HG03196 (cell line): ENCODE measurements around the gene HLA-B.

Source experiments
- ATAC-seq: cut with Tn5 transposase; IDR thresholded peaks from one replicate; pipeline ENCODE4 v1.9.1; 2021; ENCODE audit not compliant: unreplicated experiment

HLA-B gene

DNA sequence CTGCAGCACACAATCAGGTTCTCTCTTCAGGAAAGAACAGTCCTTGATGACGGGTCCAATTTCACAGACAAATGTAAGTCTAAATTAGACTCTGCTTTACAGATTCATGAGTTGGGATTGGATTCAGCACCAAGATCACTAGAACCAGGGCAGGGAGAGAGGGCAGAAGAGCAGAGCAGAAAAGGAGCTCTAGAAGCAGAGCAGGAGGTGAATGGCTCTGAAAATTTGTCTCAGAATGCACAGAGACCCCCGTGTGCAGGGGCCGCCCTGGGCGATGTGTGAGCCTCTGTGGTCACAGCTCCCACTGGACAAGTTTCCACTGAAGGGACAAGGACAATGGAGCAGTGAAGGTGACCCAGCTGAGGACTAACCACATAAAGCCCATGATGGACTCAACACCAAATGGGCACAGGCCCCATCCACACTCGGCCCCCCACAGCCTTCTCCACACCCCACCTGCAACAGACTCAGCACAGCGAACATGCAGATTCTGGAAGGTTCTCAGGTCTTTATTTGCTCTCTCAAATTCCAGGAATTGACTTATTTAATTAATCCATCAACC, 3.5 kb downstream of the HLA-B start:
- no peak for ATAC-seq

DNA sequence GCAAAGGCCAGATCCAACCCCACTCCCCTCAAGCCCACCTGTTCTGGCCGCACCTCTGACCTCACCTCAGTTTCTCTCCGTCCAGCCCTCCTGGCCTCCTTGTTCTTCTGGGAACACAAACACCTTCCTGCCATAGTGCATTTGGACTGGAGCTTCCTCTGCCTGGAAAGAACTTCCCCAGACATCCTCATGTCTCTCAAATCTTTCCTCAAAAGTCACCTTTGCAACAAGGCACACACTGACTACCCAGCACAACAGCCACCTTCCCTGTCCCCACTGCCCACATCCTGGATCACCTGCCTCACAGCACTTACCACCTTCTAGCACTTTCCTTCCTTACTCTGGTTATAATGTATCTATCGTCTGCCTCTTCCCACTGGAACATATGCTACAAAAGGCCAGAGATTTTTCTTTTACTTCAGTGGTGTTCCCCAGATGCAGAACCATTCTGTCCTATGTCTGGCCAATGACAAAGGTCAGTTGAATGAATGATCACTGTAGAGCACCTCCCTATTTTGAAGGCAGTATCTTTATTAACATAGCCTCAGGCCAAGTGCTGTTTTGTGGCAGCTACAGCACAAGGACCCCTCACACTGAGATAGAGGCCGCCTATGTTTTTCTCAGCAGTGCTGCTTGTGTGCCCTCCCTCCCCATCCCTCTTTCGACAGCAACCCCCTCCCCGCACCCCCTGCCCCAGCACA, 4.1 kb downstream of the HLA-B start:
- no peak for ATAC-seq

DNA sequence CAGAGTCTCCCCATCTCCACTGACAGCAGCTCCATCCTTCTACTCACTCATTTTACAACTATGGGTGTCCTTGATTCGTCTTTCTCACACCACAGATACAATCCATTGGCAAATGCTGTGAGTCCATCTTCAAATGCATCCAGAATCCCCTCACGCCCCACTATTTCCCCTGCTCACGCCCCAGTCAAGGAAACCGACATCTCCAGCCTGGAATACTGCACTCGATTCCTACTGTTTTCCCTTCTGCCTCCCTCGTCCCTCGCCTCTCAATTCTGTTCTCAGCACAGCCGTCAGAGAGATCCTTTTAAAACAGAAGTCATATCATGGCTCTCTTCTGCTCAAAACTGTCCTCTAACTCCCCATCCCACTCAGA, 4.7 kb downstream of the HLA-B start:
- ATAC-seq = no peak

DNA sequence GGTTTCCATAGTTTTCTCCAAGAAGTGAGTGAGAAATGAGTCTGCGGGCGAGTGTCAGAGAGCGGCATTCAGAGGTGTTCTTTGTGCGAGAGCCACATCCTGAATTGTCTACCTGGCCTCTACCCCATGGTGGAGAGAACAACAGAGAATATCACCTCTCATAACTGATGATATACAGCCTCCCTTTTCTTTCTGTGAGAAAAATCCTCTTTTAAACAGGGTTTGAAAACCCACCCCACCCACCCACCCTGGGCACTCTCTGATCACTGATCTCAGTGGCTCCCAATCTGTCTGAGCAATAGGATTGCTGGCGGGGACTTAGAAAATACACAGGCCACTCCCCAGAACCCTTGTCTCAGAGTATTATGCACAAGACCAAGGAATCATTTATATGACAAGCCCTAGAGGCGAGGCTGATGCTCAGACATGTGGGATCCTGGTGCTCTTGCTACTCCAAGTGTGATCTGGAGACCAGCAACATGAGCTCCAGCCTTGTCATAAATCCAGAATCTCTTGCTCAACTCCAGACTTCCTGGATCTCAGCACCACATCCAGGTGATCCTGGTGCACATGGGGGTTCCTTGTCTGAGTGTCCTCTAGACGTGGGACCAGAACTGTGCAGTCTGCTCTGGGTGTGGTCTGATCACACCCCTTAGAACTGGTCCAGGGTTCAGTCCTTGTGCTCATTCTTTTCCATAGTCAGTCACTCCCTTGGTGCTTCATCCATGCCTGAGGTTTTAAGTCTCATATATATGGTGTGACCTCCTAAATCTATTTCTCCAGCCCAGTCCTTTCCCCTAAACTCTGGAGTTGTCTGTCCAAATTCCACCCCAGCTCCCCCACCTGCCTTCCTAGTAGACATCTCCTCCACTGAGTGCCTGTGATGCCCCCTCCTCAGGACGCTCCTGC, 5.3 kb downstream of the HLA-B start:
- no peak for ATAC-seq

DNA sequence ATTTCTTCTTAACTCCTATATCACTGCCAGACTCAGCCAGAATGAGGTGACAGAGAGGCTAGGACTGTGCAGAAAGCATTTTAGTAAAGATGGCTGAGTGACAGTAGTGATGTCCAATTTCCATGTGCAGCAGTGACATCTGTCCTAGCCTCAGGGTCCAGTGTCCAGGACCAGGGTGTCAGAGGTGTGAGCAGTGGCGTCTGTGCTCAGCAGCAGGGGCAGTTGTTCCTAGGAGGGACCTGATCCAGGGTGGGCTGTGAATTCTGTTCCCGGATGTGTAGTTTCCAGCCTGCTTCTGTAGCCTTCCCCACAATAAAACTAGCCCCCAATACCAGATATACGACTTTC, 6.0 kb downstream of the HLA-B start:
- no peak for ATAC-seq

DNA sequence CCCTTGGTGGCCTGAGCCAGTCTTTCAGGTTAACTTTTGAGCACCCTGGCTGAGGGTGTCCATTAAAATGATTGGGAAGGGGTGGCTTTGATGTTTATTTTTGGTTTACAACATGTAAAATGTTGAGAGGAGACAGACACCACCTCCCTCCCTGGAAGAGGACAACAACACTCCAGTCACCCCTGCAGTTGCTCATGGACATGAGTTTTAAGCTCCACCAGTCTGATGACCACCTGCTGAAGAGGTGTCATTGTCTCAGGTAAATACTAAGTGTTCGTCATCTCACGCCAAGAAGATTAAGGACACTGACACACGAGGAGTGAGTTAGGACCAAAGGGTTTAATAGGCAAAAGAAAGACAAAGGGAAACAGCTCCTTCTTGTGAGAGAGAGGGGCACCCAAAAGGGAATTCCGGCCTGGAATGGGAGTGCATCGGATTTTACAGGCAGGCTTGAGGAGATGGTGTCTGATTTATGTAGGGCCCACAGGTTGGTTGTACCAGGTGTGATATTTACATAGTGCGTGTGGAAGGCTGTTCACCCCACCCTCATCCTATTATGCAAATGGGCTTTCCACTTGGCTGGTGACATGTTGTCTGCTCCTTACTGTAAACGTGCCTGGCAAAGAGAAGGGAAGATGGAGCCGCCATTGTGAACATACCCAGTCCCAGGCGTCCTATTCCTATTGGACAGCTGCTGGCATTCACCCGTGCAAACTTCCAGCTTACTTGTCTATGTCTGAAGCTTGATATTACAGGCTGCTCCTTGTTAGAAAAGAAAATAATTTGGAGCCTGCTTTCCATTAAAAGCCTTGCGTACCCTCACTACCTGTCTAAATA, 6.6 kb downstream of the HLA-B start:
- ATAC-seq = no peak

DNA sequence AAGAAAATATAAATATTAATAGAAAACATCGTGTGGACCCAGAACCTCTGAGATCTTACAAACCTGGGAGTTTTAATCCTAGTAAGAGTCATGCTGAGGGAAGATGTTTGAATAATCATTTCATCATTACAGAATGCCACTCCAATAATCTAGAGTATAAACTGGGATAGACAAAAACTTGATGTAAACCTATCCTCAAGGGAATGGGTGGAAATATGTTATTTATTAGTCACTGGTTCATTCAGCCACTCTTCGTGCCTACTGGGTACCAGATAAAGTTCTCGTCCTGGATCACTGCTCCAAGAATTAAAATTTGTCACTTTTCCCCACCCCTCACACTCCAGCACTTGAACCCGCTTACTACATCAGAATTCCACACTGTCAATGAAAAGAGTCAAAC, 7.7 kb downstream of the HLA-B start:
- ATAC-seq = no peak

DNA sequence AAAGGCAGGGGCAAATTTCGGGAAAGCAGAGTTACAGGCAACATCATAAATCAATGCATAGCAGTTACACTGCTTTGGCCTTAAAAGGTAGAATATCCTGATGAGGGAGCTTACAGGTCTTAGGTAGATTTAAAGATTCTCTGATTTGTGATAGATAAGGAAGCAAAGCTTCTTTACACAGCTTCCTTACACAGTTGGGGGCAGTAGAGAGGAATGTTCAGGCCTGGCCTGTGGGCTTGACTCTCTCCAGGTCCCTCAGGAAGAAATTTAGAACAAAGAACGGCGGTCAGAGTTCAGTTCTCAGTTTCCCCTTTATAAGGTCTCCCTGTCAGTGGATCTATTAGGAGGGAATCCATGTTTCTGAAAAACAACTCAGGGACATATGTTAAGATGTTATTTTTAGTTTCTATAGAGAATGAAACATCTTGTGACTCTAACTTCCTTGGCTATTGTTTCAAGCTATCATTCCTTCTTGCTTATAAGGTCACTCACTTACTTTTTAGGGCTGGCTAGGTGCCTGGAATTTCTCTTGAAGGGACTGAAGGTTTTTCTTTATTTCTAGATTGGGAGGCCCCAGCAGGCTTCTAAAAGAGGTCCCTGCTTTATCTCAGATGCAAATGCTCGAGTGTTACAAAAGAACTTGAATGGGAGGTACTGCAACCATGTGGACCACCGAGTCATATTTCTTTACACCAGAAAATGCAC, 11.8 kb downstream of the HLA-B start:
- ATAC-seq = no peak

DNA sequence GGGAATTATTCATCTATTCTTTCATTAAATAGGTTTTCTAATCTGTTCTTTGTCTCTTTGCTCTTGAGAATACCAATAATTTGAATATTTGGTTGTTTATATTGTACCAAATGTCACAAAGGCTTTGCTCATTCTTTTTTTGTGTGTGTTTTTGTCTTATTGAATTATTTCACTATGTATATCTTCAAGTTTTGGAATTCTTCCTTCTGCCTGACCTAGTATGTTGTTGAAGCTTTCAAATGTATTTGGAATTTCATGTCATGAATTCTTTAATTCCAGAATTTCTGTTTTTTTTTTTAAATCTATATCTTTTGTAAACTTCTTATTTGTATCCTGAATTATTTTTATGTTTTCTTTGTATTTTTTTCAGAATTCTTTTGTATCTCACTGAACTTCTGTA, 16.8 kb downstream of the HLA-B start:
- ATAC-seq = no peak

DNA sequence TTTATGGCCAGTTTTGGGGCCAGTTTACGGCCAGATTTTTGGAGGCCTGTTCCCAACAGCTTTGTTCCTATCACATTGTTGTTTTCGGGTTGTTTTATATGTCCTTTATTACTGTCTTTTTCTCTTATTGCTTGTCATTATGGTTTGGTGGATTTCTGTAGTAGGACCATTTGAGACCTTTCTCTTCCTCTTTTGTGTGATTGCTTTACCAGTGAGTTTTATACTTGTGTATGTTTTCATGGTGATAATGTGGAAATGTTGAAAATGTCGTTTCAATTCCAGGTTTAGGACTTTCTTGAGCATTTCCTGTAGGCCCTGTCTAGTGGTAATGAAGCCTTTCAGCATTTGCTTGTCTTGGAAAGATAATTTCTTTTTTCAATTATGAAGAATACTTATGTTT, 17.8 kb downstream of the HLA-B start:
- ATAC-seq = no peak

DNA sequence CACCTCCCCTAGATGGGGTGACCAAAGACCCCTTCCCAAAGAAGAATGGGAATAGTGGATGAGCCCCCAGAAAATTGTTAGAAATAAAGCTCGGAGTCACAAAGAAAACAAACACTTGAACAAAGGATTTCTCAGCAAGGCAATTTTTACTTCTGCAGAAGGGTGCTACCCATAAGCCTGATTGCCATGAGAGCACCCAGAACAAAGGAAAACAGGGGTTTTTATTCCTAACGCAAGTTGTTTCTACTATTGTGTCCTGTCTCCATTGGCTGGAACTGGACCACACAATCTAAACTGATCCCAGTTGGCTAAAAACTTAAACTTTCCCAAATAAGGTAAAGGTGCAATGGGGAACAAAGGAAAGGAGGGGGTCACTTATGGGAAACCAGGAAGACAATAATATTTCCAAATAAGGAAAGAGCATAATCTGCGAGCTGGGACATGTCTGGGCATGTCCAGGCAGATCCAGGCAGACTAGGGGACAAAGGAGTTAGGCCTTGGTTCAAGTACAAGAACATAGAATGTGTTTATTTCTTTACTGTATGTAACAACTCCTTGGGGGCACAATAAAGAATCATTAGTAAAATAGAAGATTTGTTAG, 20.0 kb downstream of the HLA-B start:
- no peak for ATAC-seq

DNA sequence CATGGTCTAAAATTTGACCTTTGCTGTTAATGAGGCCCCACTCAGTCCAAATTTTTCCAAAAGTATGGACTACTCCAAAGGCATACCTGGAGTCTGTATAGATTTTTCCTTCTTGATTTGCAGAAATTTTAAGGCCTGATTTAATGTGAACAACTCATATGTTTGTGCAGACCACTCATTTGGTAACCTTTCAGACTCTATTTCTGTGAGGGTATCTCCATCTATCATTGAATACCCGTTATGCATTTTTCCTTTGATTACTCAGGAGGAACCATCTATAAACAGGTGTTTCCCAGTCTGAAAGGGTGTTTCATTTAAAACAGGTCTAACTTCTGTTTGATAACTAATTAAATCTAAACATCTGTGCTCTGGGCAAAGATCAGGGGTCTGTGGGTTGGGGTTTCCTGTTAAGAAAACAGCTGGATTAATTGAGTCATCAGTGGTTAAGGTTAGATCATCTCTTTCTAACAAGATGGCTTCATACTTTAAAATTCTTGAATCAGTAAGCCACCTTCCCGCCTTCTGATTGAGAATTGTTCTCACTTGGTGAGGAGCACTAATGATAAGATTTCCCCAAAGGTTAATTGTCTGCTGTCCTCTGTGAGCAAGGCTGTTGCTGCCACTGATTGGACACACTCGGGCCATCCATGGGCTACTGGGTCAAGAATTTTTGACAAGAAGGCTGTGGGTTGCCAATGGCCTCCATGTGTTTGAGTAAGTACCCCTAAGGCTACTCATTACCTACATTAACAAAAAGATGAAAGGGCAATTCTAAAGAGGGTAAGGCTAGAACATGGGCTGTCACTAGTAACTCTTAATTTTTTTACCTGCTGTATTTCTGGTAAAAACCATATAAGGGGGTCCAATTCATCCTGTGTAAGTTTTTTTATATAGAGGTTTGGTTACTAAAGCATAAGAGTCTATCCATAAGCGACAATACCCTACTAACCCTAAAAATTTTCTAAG, 24.1 kb downstream of the HLA-B start:
- no peak for ATAC-seq

DNA sequence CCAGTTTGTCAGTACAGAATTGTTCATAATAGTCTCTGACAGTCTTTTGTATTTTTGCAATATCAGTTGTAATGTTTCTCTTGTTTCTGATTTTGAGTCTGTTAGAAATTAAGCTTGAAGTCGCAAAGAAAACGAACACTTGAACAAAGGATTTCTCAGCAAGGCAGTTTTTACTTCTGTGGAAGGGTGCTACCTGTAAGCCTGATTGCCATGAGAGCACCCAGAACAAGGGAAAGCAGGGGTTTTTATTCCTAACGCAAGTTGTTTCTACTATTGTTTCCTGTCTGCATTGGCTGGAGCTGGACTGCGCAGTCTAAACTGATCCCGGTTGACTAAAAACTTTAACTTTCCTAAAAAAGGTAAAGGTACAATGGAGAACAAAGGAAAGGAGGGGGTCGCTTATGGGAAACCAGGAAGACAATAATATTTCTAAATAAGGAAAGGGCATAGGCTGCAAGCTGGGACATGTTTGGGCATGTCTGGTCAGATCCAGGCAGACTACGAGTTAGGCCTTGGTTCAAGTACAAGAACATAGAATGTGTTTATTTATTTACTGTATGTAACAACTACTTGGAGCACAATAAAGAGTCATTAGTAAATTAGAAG, 28.5 kb downstream of the HLA-B start:
- no peak for ATAC-seq

DNA sequence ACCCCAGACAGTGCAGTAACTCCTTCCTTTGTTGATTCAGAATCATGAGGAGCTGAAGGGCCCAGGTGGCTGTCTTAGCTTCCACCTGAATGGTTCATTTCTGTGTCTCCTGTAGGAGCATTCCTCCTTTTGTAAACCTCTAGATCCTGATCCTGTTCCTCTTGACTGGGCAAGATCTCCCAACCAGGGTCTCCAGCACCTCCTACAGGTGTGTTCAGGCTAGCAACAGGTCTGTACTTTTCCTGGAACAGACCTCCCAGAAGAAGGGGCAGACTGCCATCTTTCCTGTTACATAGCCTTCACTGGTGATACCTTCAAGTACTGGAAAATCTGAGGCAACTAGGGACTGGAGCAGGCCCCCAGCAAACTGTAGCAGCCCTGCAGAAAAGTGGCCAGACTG, 35.2 kb downstream of the HLA-B start:
- no peak for ATAC-seq

DNA sequence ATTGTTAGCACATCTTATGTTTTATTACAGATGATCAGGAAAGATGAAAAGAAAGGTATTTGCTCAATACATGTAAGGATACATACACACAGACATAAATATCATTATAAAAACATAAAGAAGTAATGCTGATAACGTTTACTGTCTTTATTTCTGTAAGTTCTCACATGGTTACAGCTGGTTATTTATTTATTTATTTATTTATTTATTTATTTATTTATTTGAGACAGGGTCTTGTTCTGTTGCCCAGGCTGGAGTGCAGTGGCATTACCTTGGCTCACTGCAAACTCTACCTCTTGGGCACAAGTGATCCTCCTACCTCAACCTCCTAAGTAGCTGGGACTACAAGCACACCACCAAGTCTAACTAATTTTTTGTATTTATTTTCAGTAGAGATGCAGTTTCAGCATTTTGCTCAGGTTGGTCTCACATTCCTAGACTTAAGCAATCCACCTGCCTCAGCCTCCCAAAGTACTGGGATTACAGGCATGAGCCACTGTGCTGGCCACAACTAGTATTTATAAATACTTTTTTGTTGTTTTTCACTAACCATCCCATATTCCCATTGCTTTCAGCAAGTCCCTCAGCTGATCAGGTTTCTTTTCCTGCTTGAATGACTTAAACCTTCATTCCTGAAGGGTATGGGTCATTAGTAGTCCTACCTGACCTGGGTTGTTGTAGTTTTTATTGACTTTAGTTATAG, 35.8 kb downstream of the HLA-B start:
- ATAC-seq = no peak

DNA sequence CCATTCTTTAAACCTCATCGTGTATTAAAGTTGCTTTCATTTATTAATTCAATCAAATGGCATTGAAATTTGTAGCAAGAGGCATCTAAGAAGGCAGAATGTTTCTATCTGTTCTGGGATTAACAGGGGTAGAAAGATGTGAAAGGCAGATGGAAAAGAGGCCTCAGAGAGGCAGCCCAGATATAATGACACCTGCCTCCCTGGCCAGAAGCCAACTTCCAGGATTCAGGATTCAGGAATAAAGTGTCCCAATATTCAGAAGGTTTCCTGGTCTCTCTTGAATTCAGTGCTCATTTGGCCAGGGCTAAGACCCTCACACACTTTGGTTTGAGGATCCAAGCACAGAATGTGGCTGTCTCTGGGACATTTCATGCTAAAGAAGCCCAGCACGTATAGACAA, 39.9 kb downstream of the HLA-B start:
- no peak for ATAC-seq

DNA sequence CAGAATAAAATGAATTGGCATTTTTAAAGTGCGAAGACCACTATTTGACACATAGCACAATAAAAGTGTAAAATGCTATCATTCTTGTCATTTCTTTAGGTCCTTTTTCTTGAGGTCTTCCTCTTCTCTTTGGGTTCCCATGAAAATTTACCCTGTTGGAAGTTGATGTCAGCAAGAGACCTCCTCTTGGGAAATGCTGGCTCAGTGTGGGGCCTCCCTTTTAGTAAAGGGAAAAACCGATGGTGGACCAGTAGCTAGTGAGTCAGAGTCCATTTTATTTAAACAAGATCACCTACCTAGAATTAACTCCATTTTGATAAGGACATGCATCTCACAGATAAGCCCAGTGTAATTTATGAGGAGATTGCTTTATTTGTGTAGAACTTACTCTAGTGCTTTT, 47.3 kb downstream of the HLA-B start:
- ATAC-seq = no peak

DNA sequence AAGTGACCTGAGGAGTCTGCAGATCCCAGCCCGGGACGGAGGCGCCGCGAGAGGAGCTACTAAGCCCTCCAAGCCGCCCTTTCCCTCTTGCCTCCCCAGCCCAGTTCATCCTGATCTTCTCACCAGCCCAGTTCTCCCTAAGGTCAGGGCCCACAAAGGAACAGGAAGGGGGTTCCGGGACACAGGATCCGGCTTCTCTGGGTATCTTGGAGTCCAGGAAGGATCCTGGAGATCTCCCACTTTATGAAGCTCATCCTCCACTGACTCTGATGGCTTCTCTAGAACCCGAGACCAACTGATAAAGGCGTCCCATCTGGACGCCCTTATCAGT, 48.2 kb downstream of the HLA-B start:
- no peak for ATAC-seq
